ENCODE measurements around the gene RPS6KC1. TPM values are rescaled to one million over a fixed set of nuclear protein-coding genes. Genes with fewer than 3 reads are reported as not detected.

RPS6KC1 gene, protein sequence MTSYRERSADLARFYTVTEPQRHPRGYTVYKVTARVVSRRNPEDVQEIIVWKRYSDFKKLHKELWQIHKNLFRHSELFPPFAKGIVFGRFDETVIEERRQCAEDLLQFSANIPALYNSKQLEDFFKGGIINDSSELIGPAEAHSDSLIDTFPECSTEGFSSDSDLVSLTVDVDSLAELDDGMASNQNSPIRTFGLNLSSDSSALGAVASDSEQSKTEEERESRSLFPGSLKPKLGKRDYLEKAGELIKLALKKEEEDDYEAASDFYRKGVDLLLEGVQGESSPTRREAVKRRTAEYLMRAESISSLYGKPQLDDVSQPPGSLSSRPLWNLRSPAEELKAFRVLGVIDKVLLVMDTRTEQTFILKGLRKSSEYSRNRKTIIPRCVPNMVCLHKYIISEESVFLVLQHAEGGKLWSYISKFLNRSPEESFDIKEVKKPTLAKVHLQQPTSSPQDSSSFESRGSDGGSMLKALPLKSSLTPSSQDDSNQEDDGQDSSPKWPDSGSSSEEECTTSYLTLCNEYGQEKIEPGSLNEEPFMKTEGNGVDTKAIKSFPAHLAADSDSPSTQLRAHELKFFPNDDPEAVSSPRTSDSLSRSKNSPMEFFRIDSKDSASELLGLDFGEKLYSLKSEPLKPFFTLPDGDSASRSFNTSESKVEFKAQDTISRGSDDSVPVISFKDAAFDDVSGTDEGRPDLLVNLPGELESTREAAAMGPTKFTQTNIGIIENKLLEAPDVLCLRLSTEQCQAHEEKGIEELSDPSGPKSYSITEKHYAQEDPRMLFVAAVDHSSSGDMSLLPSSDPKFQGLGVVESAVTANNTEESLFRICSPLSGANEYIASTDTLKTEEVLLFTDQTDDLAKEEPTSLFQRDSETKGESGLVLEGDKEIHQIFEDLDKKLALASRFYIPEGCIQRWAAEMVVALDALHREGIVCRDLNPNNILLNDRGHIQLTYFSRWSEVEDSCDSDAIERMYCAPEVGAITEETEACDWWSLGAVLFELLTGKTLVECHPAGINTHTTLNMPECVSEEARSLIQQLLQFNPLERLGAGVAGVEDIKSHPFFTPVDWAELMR
- total RNA-seq (13.8 TPM), polyA plus RNA-seq (ENCODE audit: insufficient read depth, low read depth, low replicate concordance) (6.3 TPM)
- long read RNA-seq, donor 1, full-length matches to known transcripts: 2 of 2 reads
- long read RNA-seq, donor 1, partial matches to known transcripts: 0 of 2 reads
- long read RNA-seq, donor 1, other reads (novel, unspliced or antisense): 0 of 2 reads
- long read RNA-seq, donor 2: 0 reads
- long read RNA-seq, donor 3, full-length matches to known transcripts: 2 of 2 reads
- long read RNA-seq, donor 3, partial matches to known transcripts: 0 of 2 reads
- long read RNA-seq, donor 3, other reads (novel, unspliced or antisense): 0 of 2 reads
- long read RNA-seq, donor 4, full-length matches to known transcripts: 1 of 1 reads
- long read RNA-seq, donor 4, partial matches to known transcripts: 0 of 1 reads
- long read RNA-seq, donor 4, other reads (novel, unspliced or antisense): 0 of 1 reads
- long read RNA-seq, donor 5: 0 reads
- long read RNA-seq, donor 6, full-length matches to known transcripts: 1 of 8 reads
- long read RNA-seq, donor 6, partial matches to known transcripts: 7 of 8 reads
- long read RNA-seq, donor 6, other reads (novel, unspliced or antisense): 0 of 8 reads
- long read RNA-seq, donor 7, full-length matches to known transcripts: 4 of 17 reads
- long read RNA-seq, donor 7, partial matches to known transcripts: 3 of 17 reads
- long read RNA-seq, donor 7, other reads (novel, unspliced or antisense): 10 of 17 reads
- long read RNA-seq, donor 8: 0 reads
- long read RNA-seq, donor 9, full-length matches to known transcripts: 2 of 2 reads
- long read RNA-seq, donor 9, partial matches to known transcripts: 0 of 2 reads
- long read RNA-seq, donor 9, other reads (novel, unspliced or antisense): 0 of 2 reads
- long read RNA-seq, donor 10, full-length matches to known transcripts: 1 of 1 reads
- long read RNA-seq, donor 10, partial matches to known transcripts: 0 of 1 reads
- long read RNA-seq, donor 10, other reads (novel, unspliced or antisense): 0 of 1 reads

DNA sequence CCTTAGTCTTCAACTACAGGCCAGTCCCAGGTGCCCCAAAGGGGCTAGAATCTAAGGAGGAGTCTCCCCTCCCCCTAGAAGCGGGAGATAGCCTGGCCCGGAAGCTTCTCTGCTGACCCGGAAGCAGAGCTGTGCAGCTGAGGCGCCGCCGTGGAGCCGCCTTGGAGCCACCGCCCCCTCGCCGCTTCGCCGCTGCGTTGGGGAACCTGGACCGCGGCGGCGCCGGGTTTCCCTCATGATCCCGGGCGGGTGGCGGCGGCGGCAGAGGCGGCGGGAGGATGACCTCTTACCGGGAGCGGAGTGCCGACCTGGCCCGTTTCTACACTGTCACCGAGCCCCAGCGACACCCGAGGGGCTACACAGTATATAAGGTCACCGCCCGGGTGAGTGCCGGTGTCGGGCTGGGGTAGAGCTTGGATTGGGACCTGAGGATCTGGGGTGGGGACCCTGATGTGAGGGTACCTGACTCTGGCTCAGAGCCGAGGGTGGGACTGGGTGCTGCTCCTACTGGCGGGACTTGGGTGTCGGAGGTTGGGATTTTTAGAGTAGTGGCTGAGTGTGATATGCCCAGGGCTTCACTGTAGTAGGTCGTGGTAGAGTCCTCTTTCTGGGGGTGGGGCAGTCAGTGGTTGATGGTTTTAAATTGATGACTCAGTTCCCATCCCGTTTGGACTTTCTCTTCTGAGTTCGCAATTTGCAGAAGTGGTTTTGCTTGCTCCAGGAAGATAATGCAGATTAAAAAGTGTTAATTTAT, at the start of gene RPS6KC1:
RPS6KC1 (plus strand) TSS at position 115 of the 754 bp plus-strand sequence; CDS start at position 279, 164 bp downstream.
- no peak for FAIRE-seq
- intact Hi-C loops (cut with DNase I): no loop called here
- peak within 1 kb of the TSS; percentile 10 to 76 for H3K27ac ChIP-seq (ENCODE audit: low read depth in 2 of 2, low read length in 2 of 2)
- no peaks in the 10 kb centered on the region for H3K36me3 ChIP-seq (ENCODE audit: control insufficient read depth in 2 of 3, insufficient read depth in 3 of 3, low read length in 3 of 3)
- H3K9ac ChIP-seq (ENCODE audit: low read length in 3 of 3): peak within 1 kb of the TSS; percentile 75 to 93 (median 81)
- DNase-seq: peak; percentile 84 to 94 (median 88)
- H3K4me3 ChIP-seq (ENCODE audit: low read length in 3 of 3): peak within 1 kb of the TSS; percentile 87 to 96 (median 96)
- H3K9me3 ChIP-seq (ENCODE audit: control insufficient read depth in 2 of 3, insufficient read depth in 1 of 3, low read length in 3 of 3): no peaks in the 10 kb centered on the region
- H3K27me3 ChIP-seq (ENCODE audit: control insufficient read depth, insufficient read depth, low read length): no peaks in the 10 kb centered on the region
- peaks cover 0 to 4% (median 0%) of the 10 kb centered on the region in 3 donors for H3K4me1 ChIP-seq (ENCODE audit: control insufficient read depth in 2 of 3, insufficient read depth in 2 of 3, low read depth in 1 of 3, low read length in 3 of 3)
- TF ChIP-seq, protein P1, sequence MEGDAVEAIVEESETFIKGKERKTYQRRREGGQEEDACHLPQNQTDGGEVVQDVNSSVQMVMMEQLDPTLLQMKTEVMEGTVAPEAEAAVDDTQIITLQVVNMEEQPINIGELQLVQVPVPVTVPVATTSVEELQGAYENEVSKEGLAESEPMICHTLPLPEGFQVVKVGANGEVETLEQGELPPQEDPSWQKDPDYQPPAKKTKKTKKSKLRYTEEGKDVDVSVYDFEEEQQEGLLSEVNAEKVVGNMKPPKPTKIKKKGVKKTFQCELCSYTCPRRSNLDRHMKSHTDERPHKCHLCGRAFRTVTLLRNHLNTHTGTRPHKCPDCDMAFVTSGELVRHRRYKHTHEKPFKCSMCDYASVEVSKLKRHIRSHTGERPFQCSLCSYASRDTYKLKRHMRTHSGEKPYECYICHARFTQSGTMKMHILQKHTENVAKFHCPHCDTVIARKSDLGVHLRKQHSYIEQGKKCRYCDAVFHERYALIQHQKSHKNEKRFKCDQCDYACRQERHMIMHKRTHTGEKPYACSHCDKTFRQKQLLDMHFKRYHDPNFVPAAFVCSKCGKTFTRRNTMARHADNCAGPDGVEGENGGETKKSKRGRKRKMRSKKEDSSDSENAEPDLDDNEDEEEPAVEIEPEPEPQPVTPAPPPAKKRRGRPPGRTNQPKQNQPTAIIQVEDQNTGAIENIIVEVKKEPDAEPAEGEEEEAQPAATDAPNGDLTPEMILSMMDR (IDR thresholded peaks at IDR 0.05; ENCODE audit: borderline replicate concordance, extremely low read depth, insufficient read depth): no peak

DNA sequence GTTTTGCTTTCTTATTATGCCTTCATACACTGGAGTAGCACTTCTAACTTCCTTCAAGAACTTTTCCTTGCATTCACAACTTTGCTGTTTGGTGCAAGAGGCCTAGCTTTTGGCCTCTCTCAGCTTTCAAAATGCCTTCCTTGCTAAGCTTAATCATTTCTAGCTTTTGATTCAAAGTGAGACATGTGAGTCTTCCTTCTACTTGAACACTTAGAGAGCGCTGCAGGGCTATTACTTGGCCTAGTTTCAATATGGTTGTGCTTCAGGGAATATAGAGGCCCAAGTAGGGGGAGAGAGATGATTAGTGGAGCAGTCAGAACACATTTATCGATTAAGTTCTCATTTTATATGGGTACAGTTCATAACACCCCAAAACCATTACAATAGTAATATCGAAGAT, 47.8 kb upstream of the RPS6KC1 start:
- H3K36me3 ChIP-seq (ENCODE audit: control insufficient read depth in 2 of 3, insufficient read depth in 3 of 3, low read length in 3 of 3): peaks cover 2 to 17% (median 9%) of the 10 kb centered on the region in 3 donors
- intact Hi-C loops (cut with DNase I): no loop called here

More for the DNA sequence above, 47.8 kb upstream of the RPS6KC1 start:
- H3K4me1 ChIP-seq (ENCODE audit: control insufficient read depth in 2 of 3, insufficient read depth in 2 of 3, low read depth in 1 of 3, low read length in 3 of 3): no peaks in the 10 kb centered on the region
- DNase-seq (no peak), FAIRE-seq (no peak)
- no peak overlapping the region for H3K27ac ChIP-seq (ENCODE audit: low read depth in 2 of 2, low read length in 2 of 2)
- TF ChIP-seq, protein P1 (IDR thresholded peaks at IDR 0.05; ENCODE audit: borderline replicate concordance, extremely low read depth, insufficient read depth): no peak
- no peak overlapping the region for H3K9ac ChIP-seq (ENCODE audit: low read length in 3 of 3)
- H3K9me3 ChIP-seq (ENCODE audit: control insufficient read depth in 2 of 3, insufficient read depth in 1 of 3, low read length in 3 of 3): no peaks in the 10 kb centered on the region
- no peak overlapping the region for H3K4me3 ChIP-seq (ENCODE audit: low read length in 3 of 3)
- no peaks in the 10 kb centered on the region for H3K27me3 ChIP-seq (ENCODE audit: control insufficient read depth, insufficient read depth, low read length)
